ENCODE measurements around the gene BCAS4. TPM values are rescaled to one million over a fixed set of nuclear protein-coding genes. Genes with fewer than 3 reads are reported as not detected.

BCAS4 gene
- total RNA-seq, 1 donor from 2014 or later, result 12.9 TPM

DNA sequence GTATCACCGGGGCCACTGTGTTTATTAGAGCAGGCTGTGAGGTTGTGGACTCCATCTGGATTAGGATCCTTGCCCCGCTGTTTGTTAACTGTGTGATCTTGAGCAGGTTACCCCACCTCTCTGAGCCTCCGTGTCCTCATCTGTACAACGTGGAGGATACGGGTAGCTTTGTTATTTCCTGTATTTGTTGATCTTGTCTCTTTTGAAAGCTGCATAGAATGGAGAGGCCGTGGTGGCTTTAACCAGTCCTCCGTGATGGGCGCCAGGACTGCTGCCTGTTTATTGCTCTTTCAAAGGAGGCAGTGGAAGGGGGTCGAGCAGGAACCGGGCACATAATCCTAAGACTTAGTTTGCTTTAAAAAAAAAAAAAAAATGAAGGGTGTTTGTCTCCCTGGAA is 22.9 kb downstream of the BCAS4 start:
- Mint-ChIP-seq H3K4me1 (peaks cover 28% of the 10 kb centered on the region), H3K36me3 (peaks cover 9% of the 10 kb centered on the region), H3K27me3 (ENCODE audit: low read depth) (no peaks in the 10 kb centered on the region), H3K4me3 (no peak overlapping the region), H3K27ac (peak overlapping the region; percentile 98), H3K9me3 (no peaks in the 10 kb centered on the region)
- TF ChIP-seq, protein P1, sequence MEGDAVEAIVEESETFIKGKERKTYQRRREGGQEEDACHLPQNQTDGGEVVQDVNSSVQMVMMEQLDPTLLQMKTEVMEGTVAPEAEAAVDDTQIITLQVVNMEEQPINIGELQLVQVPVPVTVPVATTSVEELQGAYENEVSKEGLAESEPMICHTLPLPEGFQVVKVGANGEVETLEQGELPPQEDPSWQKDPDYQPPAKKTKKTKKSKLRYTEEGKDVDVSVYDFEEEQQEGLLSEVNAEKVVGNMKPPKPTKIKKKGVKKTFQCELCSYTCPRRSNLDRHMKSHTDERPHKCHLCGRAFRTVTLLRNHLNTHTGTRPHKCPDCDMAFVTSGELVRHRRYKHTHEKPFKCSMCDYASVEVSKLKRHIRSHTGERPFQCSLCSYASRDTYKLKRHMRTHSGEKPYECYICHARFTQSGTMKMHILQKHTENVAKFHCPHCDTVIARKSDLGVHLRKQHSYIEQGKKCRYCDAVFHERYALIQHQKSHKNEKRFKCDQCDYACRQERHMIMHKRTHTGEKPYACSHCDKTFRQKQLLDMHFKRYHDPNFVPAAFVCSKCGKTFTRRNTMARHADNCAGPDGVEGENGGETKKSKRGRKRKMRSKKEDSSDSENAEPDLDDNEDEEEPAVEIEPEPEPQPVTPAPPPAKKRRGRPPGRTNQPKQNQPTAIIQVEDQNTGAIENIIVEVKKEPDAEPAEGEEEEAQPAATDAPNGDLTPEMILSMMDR (IDR thresholded peaks at IDR 0.05; ENCODE audit: unreplicated experiment), result no peak
- no peak for DNase-seq (ENCODE audit: low spot score in 2 of 2, unreplicated experiment in 2 of 2)

DNA sequence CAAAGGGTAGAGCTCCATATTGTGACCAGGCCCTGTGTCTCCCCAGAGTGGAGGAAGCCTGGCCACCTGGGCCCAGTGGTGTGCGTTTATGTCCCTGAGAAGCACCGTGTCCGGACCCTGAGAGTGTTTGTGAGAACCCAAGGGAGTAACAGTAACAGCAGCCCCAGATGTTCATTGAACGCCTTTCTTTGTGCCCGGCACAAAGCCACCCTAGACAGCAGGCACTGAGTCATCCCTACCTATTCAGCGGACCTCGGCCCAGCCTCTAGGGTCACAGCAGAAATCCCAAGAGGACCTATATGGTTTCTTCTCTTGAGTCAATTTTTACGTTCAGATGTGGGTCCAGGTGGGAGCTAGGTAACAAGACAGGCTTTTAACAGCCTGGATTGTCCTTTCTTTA is 24.5 kb downstream of the BCAS4 start:
- TF ChIP-seq, protein P1 (IDR thresholded peaks at IDR 0.05; ENCODE audit: unreplicated experiment), result no peak
- no peak for DNase-seq (ENCODE audit: low spot score in 2 of 2, unreplicated experiment in 2 of 2)
- H3K36me3 Mint-ChIP-seq, result peaks cover 11% of the 10 kb centered on the region
- no peaks in the 10 kb centered on the region for H3K27me3 Mint-ChIP-seq (ENCODE audit: low read depth)
- H3K27ac Mint-ChIP-seq, result no peak overlapping the region
- H3K4me3 Mint-ChIP-seq, result no peak overlapping the region
- H3K9me3 Mint-ChIP-seq, result no peaks in the 10 kb centered on the region
- peaks cover 17% of the 10 kb centered on the region for H3K4me1 Mint-ChIP-seq

DNA sequence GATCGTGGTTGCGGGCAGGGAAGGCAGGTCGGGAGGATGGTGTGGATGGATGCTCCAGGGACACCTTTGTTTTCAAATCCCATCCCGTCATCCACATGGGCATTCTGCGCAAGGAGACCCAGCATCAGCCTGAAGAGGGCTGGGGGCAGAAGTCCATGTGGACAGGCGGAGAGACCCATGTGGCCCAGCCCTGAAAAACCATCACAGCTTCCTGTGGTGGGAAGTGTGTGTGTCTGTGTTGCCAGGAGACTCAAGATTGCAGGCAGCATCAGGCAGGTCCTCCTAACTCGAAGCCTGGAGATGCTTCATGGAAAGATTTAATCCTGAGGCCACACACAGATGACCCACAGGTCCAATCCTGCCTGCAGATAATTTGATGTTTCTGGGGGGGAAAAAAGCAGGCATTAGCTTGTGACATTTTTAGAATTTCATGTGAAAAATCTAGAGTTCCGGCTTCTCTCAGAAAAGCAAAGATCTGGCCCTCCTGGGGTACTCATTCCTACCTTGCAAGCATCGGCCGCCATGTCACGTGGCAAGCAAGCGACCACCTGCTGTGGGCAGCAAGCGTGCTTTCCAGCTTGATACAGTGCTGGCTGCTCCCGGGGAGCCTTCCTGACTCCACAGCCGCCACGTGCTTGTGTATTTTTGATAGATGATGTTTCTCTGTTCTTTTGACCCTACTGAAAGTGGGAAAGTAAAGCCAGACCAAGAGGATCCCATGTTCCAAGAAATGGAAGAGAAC is 25.8 kb downstream of the BCAS4 start:
- Mint-ChIP-seq H3K4me3 (no peak overlapping the region), H3K27me3 (ENCODE audit: low read depth) (no peaks in the 10 kb centered on the region), H3K27ac (no peak overlapping the region), H3K4me1 (peaks cover 13% of the 10 kb centered on the region), H3K9me3 (no peaks in the 10 kb centered on the region), H3K36me3 (peaks cover 11% of the 10 kb centered on the region)
- TF ChIP-seq, protein P1 (IDR thresholded peaks at IDR 0.05; ENCODE audit: unreplicated experiment), result no peak
- DNase-seq (ENCODE audit: low spot score in 2 of 2, unreplicated experiment in 2 of 2), result no peak

DNA sequence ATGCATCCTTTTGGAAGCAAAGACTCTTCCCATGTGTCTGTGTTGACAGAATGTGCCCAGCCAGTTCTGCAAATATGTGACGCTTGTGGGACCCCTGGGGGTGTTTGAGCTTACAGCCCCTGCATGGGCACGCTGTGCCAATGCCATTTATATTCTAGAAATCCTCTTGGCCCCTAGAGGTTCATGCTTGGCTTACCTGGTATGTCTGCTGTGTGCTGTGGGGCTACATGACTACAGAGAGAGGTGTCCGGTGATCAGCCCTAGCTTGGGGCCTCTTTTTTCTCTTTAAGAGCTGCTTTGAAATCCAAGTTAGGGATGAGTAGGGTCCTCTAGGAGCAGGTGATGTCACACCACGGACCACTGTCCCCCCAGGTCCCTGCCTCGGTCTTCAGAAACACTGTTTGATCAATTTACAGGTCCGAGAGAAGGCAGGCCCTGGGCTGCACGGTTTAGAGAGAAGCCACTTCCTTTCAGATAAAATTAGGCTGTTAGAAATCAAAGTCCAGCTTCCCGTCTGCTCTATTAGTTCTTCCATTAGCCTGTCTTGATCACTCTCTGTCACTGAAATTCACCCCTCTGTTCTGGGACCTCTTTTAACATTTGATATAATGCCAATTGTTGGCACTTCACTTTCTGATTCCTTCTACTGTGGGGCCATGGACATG is 26.5 kb downstream of the BCAS4 start:
- peaks cover 17% of the 10 kb centered on the region for H3K4me1 Mint-ChIP-seq
- peaks cover 11% of the 10 kb centered on the region for H3K36me3 Mint-ChIP-seq
- H3K27me3 Mint-ChIP-seq (ENCODE audit: low read depth), result no peaks in the 10 kb centered on the region
- no peaks in the 10 kb centered on the region for H3K9me3 Mint-ChIP-seq
- H3K27ac Mint-ChIP-seq, result no peak overlapping the region
- no peak overlapping the region for H3K4me3 Mint-ChIP-seq
- TF ChIP-seq, protein P1 (IDR thresholded peaks at IDR 0.05; ENCODE audit: unreplicated experiment), result no peak
- no peak for DNase-seq (ENCODE audit: low spot score in 2 of 2, unreplicated experiment in 2 of 2)

DNA sequence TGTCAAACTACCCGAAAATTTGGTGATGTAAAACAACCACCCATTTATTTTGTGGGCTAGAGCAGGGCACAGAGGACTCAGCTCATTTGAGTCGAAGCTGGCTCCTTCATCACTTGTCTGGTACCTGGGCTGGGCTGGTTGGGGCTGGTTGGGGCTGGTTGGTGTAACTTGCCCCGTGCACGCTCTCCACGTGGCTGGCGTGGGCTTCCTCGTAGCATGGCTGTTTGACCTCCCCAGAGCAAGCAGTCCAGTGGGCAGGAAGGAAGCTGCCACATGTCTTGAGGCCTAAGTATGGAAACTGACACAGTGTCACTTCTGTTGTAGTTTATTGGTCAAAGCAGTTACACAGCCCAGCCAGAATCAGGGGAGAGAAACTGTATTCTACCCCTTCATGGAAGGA is 27.1 kb downstream of the BCAS4 start:
- Mint-ChIP-seq H3K4me3 (no peak overlapping the region), H3K9me3 (no peaks in the 10 kb centered on the region), H3K36me3 (peaks cover 13% of the 10 kb centered on the region), H3K27me3 (ENCODE audit: low read depth) (no peaks in the 10 kb centered on the region), H3K4me1 (peaks cover 17% of the 10 kb centered on the region), H3K27ac (no peak overlapping the region)
- no peak for DNase-seq (ENCODE audit: low spot score in 2 of 2, unreplicated experiment in 2 of 2)
- TF ChIP-seq, protein P1 (IDR thresholded peaks at IDR 0.05; ENCODE audit: unreplicated experiment), result no peak

Data from mesothelial cell of epicardium (in vitro differentiated cells).